Right atrium auricular region (tissue), 2 donors: ENCODE measurements around the gene GAMT. TPM values are rescaled to one million over a fixed set of nuclear protein-coding genes. Genes with fewer than 3 reads are reported as not detected.

ENCODE experiments used
- DNase-seq: peaks from one replicate; pipeline ENCODE4 v3.0.0-alpha.2; 2019; ENCODE audit warnings: low spot score
- H3K27ac ChIP-seq, 2 donors: fragments of 200-600 bp; sonication (generic); 1 replicate in 1 of 2; 2 replicates in 1 of 2; pipeline ENCODE4 v1.5.1; 2016 to 2019
- H3K27me3 ChIP-seq, 2 donors: fragments of 200-600 bp; sonication (generic); one replicate each; pipeline versions ENCODE4 v1.5.1 to v1.6.0; 2017 to 2019
- H3K36me3 ChIP-seq: fragments of 200-600 bp; sonication (generic); one replicate; pipeline ENCODE4 v1.5.1; 2016
- H3K4me1 ChIP-seq, 2 donors: fragments of 200-600 bp; sonication (generic); one replicate each; pipeline versions ENCODE4 v1.5.1 to v1.6.0; 2017 to 2019
- H3K4me3 ChIP-seq, 2 donors: fragments of 200-600 bp; sonication (generic); 1 replicate in 1 of 2; 2 replicates in 1 of 2; pipeline ENCODE4 v1.5.1; 2017 to 2019; ENCODE audit warnings: mild to moderate bottlenecking in 1 of 2, moderate library complexity in 1 of 2
- H3K9me3 ChIP-seq, 2 donors: fragments of 200-600 bp; sonication (generic); one replicate each; pipeline ENCODE4 v1.5.1; 2019
- CTCF ChIP-seq, 2 donors: fragments of 200-600 bp; sonication (generic); IDR thresholded peaks; one replicate each; pipeline ENCODE4 v1.5.1; 2019; ENCODE audit warnings: antibody characterized with exemption in 2 of 2
- total RNA-seq, 2 donors: library from RNA; depleted of rRNA; stranded (reverse); fragments of >200 nt; gene quantifications; one replicate each; pipeline ENCODE4 v1.1.0, GENCODE V29; 2016

The GAMT gene
- total RNA-seq, 2 donors from 2014 or later: 45.8 to 92.5 TPM

- peak within 1 kb of the TSS; percentile 94 to 100 for H3K4me3 ChIP-seq
- H3K9me3 ChIP-seq: no peaks in the 10 kb centered on the region
- H3K4me1 ChIP-seq: peaks cover 0 to 48% of the 10 kb centered on the region in 2 donors
- H3K27me3 ChIP-seq: no peaks in the 10 kb centered on the region
- H3K36me3 ChIP-seq: no peaks in the 10 kb centered on the region
- no peak for TF ChIP-seq CTCF (IDR thresholded peaks at IDR 0.05)
- peak within 1 kb of the TSS; percentile 97 to 98 for H3K27ac ChIP-seq
- DNase-seq: no peak
Measured at GRCh38 chr19:1407528-1408299, 6.4 kb upstream of the GAMT start, which contains the start of gene DAZAP1. Gene DAZAP1, plus strand, starts transcription at chr19:1407586. Its CDS starts 188 bp downstream, at chr19:1407774.

GRCh38 chr19:1406774-1407527 lies 5.6 kb upstream of the GAMT start:
- Histone ChIP-seq H3K27me3 (no peaks in the 10 kb centered on the region), H3K4me3 (peak overlapping the region; percentile 40 to 100), H3K27ac (peak overlapping the region; percentile 84 to 87), H3K36me3 (no peaks in the 10 kb centered on the region), H3K9me3 (no peaks in the 10 kb centered on the region), H3K4me1 (peaks cover 0 to 48% of the 10 kb centered on the region in 2 donors)
- peak; percentile 99 for DNase-seq
- peak in 1 of 2 donors; percentile 41 for TF ChIP-seq CTCF (IDR thresholded peaks at IDR 0.05)

GRCh38 chr19:1402411-1403070 lies 1.2 kb upstream of the GAMT start:
- no peak for DNase-seq
- H3K4me3 ChIP-seq: no peak overlapping the region

GRCh38 chr19:1401889-1402217 lies 511 bp upstream of the GAMT start:
- H3K27ac ChIP-seq: peak overlapping the region in 1 of 2 donors; percentile 81
- DNase-seq: no peak
- peak overlapping the region; percentile 45 to 76 for H3K4me3 ChIP-seq

More at GRCh38 chr19:1402411-1403070, 1.2 kb upstream of the GAMT start:
- no peak for TF ChIP-seq CTCF (IDR thresholded peaks at IDR 0.05)
- Histone ChIP-seq H3K27ac (no peak overlapping the region), H3K4me1 (peaks cover 0 to 37% of the 10 kb centered on the region in 2 donors), H3K9me3 (no peaks in the 10 kb centered on the region), H3K36me3 (no peaks in the 10 kb centered on the region), H3K27me3 (no peaks in the 10 kb centered on the region)

More at GRCh38 chr19:1401889-1402217, 511 bp upstream of the GAMT start:
- Histone ChIP-seq H3K36me3 (no peaks in the 10 kb centered on the region), H3K4me1 (peaks cover 0 to 38% of the 10 kb centered on the region in 2 donors), H3K27me3 (no peaks in the 10 kb centered on the region), H3K9me3 (no peaks in the 10 kb centered on the region)
- no peak for TF ChIP-seq CTCF (IDR thresholded peaks at IDR 0.05)
